Middle frontal gyrus (tissue), 1 donor: ENCODE measurements around the gene TMEM79.
"Not testable (repeated sequence)": the region's sequence is repeated elsewhere in the genome, so short reads cannot be mapped to it uniquely, and the experiment has no call there.

Experiments used
- DNase-seq: peaks from one replicate; pipeline ENCODE4 v3.0.0-alpha.2; 2015; ENCODE audit warnings: low spot score; ENCODE audit errors: extremely low spot score

Gene TMEM79

GRCh38 chr1:156298852-156299357 is 14.8 kb downstream of the TMEM79 start, which contains the start of gene VHLL:
TSS of gene VHLL (minus strand) at chr1:156299307. CDS start at chr1:156299189, 118 bp downstream.
- no peak for DNase-seq

- no peak for DNase-seq
Observed at GRCh38 chr1:156303241-156303640, 19.1 kb downstream of the TMEM79 start.

- DNase-seq = no peak
Observed at GRCh38 chr1:156305215-156305614, 21.1 kb downstream of the TMEM79 start.

- DNase-seq = no peak
Observed at GRCh38 chr1:156308078-156308477, 24.0 kb downstream of the TMEM79 start.

- no peak for DNase-seq
Observed at GRCh38 chr1:156310962-156311361, 26.8 kb downstream of the TMEM79 start.

GRCh38 chr1:156316909-156317308 is 32.8 kb downstream of the TMEM79 start:
- DNase-seq = no peak

- no peak for DNase-seq
Observed at GRCh38 chr1:156319664-156320063, 35.5 kb downstream of the TMEM79 start.

GRCh38 chr1:156320560-156320959 is 36.4 kb downstream of the TMEM79 start:
- DNase-seq = no peak

- not testable (repeated sequence) for DNase-seq
Observed at GRCh38 chr1:156323179-156323578, 39.1 kb downstream of the TMEM79 start.

- DNase-seq = no peak
Observed at GRCh38 chr1:156336242-156336641, 52.1 kb downstream of the TMEM79 start.

- DNase-seq = no peak
Observed at GRCh38 chr1:156337052-156337887, 53.1 kb downstream of the TMEM79 start.

- no peak for DNase-seq
Observed at GRCh38 chr1:156337888-156338179, 53.7 kb downstream of the TMEM79 start.

- peak; percentile 97 for DNase-seq
Observed at GRCh38 chr1:156338180-156338976, 54.3 kb downstream of the TMEM79 start, which contains the start of the genes CCT3 and TSACC. TSS of gene CCT3 (minus strand) at chr1:156338292. CDS start at chr1:156338184, 108 bp downstream. TSS of gene TSACC (plus strand) at chr1:156338526. CDS start at chr1:156339758, 1,232 bp downstream.
